Mesendoderm (in vitro differentiated cells): ENCODE data around the gene RAP1GAP2.

Experiments
- DNase-seq: peaks from one replicate; pipeline ENCODE4 v3.0.0; 2013
- H2AK5ac ChIP-seq: 2 replicates; pipeline ENCODE4 v1.6.1; 2013; ENCODE audit warnings: low read length, inconsistent platforms
- H2BK120ac ChIP-seq: 2 replicates; pipeline ENCODE4 v1.6.1; 2013; ENCODE audit warnings: low read depth, mild to moderate bottlenecking, low read length, moderate library complexity, mixed read lengths
- H2BK15ac ChIP-seq: replicated peaks from 2 replicates; pipeline ENCODE4 v1.6.1; 2013; ENCODE audit warnings: low read depth, mild to moderate bottlenecking, moderate library complexity
- H2BK5ac ChIP-seq: 2 replicates; pipeline ENCODE4 v1.6.1; 2013; ENCODE audit warnings: low read length, inconsistent platforms
- H3K18ac ChIP-seq: 2 replicates; pipeline ENCODE4 v1.6.1; 2013; ENCODE audit warnings: mild to moderate bottlenecking, low read length, mixed read lengths
- H3K23ac ChIP-seq: one replicate; pipeline ENCODE4 v1.6.1; 2013; ENCODE audit warnings: low read length
- H3K27ac ChIP-seq: 2 replicates; pipeline ENCODE4 v1.5.1; 2013; ENCODE audit warnings: low read depth, mild to moderate bottlenecking, inconsistent platforms, low read length, moderate library complexity
- H3K27me3 ChIP-seq: 2 replicates; pipeline ENCODE4 v1.6.1; 2013; ENCODE audit warnings: low read length, control low read depth, mild to moderate bottlenecking, inconsistent platforms; ENCODE audit not compliant: insufficient read depth, poor library complexity
- H3K36me3 ChIP-seq: 2 replicates; pipeline ENCODE4 v1.6.1; 2013; ENCODE audit warnings: low read length, inconsistent platforms; ENCODE audit not compliant: control insufficient read depth, insufficient read depth
- H3K4ac ChIP-seq: one replicate; pipeline ENCODE4 v1.6.1; 2013; ENCODE audit warnings: low read depth, mild to moderate bottlenecking, low read length, moderate library complexity
- H3K4me1 ChIP-seq: 2 replicates; pipeline ENCODE4 v1.6.1; 2013; ENCODE audit warnings: low read depth, low read length, inconsistent platforms; ENCODE audit not compliant: control insufficient read depth
- H3K4me2 ChIP-seq: 2 replicates; pipeline ENCODE4 v1.6.1; 2013; ENCODE audit warnings: low read length
- H3K4me3 ChIP-seq: 2 replicates; pipeline ENCODE4 v1.5.1; 2013; ENCODE audit warnings: mild to moderate bottlenecking, low read length
- H3K56ac ChIP-seq: one replicate; pipeline ENCODE4 v1.6.1; 2013; ENCODE audit warnings: low read length
- H3K79me1 ChIP-seq: 2 replicates; pipeline ENCODE4 v1.6.1; 2013; ENCODE audit warnings: low read length, inconsistent platforms
- H3K79me2 ChIP-seq: 2 replicates; pipeline ENCODE4 v1.6.1; 2013; ENCODE audit warnings: mild to moderate bottlenecking, low read length; ENCODE audit not compliant: control insufficient read depth, insufficient read depth
- H3K9ac ChIP-seq: 2 replicates; pipeline ENCODE4 v1.6.1; 2013; ENCODE audit warnings: low read length, inconsistent platforms
- H4K5ac ChIP-seq: one replicate; pipeline ENCODE4 v1.6.1; 2013; ENCODE audit warnings: low read length
- H4K8ac ChIP-seq: one replicate; pipeline ENCODE4 v1.6.1; 2013; ENCODE audit warnings: low read depth, mild to moderate bottlenecking, control low read depth, low read length, moderate library complexity
- WGBS: extraction: QIAGEN DNeasy Blood & Tissue Kit; methylation state at CpG from one replicate; pipeline ENCODE4 v1.1.7; 2013; ENCODE audit warnings: low lambda C conversion rate, missing lambda C conversion rate; ENCODE audit not compliant: insufficient coverage; ENCODE audit errors: extremely low coverage; 5-methylcytosine and 5-hydroxymethylcytosine counted together

RAP1GAP2 gene

DNA sequence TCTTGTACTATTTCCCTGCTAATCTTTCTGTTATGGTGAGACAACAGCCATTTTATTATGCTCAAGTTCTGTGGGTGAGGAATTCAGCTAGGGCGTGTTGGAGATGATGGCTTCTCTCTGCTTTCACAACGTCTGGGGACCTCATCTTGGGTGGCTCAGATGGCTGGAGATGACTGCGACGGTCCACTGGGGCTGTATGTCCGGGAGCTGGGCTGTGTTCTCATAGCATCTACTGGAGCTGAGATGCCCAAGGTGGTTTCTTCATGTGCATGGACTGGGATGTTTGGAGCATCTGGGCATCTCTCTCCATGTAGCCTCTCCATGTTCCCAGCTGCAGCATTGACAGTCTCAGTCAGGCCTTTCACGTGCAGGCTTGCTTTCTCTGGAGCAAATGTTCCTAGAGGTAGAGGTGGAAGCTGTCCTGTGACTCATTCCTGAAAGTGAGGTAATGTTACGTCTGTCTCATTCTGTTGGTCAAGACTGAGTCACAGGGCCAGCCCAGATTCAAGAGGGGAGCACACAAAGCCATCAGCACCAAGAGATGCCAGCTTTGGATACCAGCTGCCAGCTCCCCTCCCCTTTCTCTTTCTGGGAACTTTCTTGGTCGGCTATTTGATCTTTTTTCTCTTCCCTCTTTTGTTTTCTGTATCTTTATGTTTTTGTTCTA lies 96.2 kb downstream of the RAP1GAP2 start:
- Histone ChIP-seq H4K8ac (no peak overlapping the region), H3K18ac (peak overlapping the region; percentile 4), H3K4me2 (no peak overlapping the region), H2AK5ac (peak overlapping the region; percentile 67), H3K4ac (peak overlapping the region; percentile 36), H3K23ac (no peak overlapping the region), H3K56ac (peak overlapping the region; percentile 11), H2BK120ac (no peak overlapping the region), H4K5ac (no peak overlapping the region), H3K36me3 (no peaks in the 10 kb centered on the region), H3K79me1 (peaks cover 9% of the 10 kb centered on the region), H3K4me3 (no peak overlapping the region), H2BK15ac (no peak overlapping the region), H3K27me3 (no peaks in the 10 kb centered on the region), H3K27ac (peak overlapping the region; percentile 17), H3K4me1 (peaks cover 10% of the 10 kb centered on the region), H2BK5ac (no peak overlapping the region), H3K79me2 (peaks cover 33% of the 10 kb centered on the region), H3K9ac (no peak overlapping the region)
- WGBS = no CpG with 5 or more reads among the region's 8 CpGs
- peak; percentile 89 for DNase-seq

DNA sequence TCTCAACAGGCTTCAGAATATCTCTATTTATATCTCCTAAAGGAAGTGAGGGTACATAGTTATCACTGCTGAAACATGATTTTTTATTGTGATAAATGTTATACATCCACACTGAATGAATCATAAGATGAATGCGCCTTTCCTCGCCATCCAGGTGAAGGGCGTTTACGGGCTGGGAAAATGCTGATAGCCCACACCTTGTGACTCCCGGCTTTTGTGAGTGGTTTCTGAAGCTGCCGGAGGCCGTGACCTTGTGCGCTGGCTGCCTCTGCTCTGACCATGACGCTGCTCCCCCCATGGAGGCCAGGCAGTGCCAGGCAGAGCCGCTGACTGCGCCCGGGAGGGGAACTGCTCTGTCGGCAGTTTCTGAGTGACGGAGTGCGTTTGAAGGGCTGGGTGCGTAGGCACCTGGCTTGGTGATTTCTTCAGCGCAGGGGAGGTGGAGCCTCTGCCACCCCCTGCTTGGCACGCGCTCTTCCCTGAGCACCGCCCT lies 97.2 kb downstream of the RAP1GAP2 start:
- Histone ChIP-seq H3K4ac (no peak overlapping the region), H2BK5ac (no peak overlapping the region), H3K79me1 (peaks cover 9% of the 10 kb centered on the region), H4K8ac (no peak overlapping the region), H2BK15ac (no peak overlapping the region), H3K4me1 (peaks cover 10% of the 10 kb centered on the region), H4K5ac (no peak overlapping the region), H3K27me3 (no peaks in the 10 kb centered on the region), H3K27ac (no peak overlapping the region), H3K36me3 (no peaks in the 10 kb centered on the region), H3K23ac (no peak overlapping the region), H3K4me3 (no peak overlapping the region), H3K56ac (peak overlapping the region; percentile 34), H3K9ac (no peak overlapping the region), H2BK120ac (no peak overlapping the region), H3K18ac (no peak overlapping the region), H3K79me2 (peaks cover 34% of the 10 kb centered on the region), H3K4me2 (no peak overlapping the region), H2AK5ac (no peak overlapping the region)
- no CpG with 5 or more reads among the region's 20 CpGs for WGBS
- no peak for DNase-seq

DNA sequence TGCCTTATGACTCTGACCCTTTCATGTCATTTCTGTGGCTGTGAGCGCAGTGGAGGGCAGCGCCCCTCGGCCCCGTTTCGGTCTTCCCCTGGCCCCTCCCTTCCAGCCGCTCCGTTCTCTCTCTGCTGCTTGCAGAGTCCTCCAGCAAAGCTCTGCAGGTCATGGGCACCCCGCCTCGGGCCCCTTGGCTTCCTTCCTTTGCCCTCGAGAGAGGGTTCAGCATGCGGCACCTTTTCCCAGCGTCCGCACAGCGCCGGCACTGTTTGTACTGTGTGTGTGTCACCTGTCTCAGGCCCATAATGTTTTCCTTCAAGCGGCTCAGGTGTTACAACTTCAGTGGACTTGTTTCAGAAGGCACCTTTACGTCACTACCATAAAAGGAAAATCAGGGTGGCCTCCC lies 98.5 kb downstream of the RAP1GAP2 start:
- Histone ChIP-seq H3K18ac (no peak overlapping the region), H3K79me2 (peaks cover 27% of the 10 kb centered on the region), H3K27ac (no peak overlapping the region), H3K79me1 (peaks cover 10% of the 10 kb centered on the region), H2BK5ac (no peak overlapping the region), H3K4ac (no peak overlapping the region), H2AK5ac (no peak overlapping the region), H3K36me3 (no peaks in the 10 kb centered on the region), H3K4me3 (no peak overlapping the region), H3K4me1 (peaks cover 10% of the 10 kb centered on the region), H3K27me3 (no peaks in the 10 kb centered on the region), H4K8ac (no peak overlapping the region), H2BK15ac (no peak overlapping the region), H3K4me2 (no peak overlapping the region), H2BK120ac (no peak overlapping the region), H4K5ac (no peak overlapping the region), H3K23ac (no peak overlapping the region), H3K56ac (no peak overlapping the region), H3K9ac (no peak overlapping the region)
- DNase-seq = no peak
- WGBS = no CpG with 5 or more reads among the region's 17 CpGs

DNA sequence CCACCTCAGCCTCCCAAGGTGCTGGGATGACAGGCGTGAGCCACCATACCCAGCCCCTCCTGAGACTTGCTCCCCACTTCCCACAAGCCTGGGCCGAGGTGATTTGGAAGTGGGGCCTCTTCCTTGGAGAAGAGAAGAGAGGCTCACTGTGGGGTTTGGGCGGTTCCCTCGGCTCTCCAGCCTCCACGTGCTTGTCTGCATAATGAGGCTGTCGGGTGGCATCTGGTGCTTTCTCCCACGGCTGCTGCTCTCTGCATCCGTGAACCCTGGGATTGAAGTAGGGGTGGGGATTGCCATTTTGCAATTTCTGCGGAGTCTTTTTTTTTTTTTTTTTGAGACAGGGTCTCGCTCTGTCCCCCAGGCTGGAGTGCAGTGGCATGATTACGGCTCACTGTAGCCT lies 101.4 kb downstream of the RAP1GAP2 start:
- Histone ChIP-seq H3K79me2 (peaks cover 30% of the 10 kb centered on the region), H3K9ac (no peak overlapping the region), H3K56ac (no peak overlapping the region), H3K23ac (no peak overlapping the region), H2BK15ac (no peak overlapping the region), H4K5ac (no peak overlapping the region), H2BK5ac (no peak overlapping the region), H2BK120ac (no peak overlapping the region), H3K18ac (no peak overlapping the region), H3K79me1 (peaks cover 12% of the 10 kb centered on the region), H3K4me1 (peaks cover 1% of the 10 kb centered on the region), H2AK5ac (no peak overlapping the region), H3K27me3 (no peaks in the 10 kb centered on the region), H3K4ac (no peak overlapping the region), H4K8ac (no peak overlapping the region), H3K4me2 (no peak overlapping the region), H3K27ac (no peak overlapping the region), H3K36me3 (no peaks in the 10 kb centered on the region), H3K4me3 (no peak overlapping the region)
- no CpG with 5 or more reads among the region's 11 CpGs for WGBS
- no peak for DNase-seq

DNA sequence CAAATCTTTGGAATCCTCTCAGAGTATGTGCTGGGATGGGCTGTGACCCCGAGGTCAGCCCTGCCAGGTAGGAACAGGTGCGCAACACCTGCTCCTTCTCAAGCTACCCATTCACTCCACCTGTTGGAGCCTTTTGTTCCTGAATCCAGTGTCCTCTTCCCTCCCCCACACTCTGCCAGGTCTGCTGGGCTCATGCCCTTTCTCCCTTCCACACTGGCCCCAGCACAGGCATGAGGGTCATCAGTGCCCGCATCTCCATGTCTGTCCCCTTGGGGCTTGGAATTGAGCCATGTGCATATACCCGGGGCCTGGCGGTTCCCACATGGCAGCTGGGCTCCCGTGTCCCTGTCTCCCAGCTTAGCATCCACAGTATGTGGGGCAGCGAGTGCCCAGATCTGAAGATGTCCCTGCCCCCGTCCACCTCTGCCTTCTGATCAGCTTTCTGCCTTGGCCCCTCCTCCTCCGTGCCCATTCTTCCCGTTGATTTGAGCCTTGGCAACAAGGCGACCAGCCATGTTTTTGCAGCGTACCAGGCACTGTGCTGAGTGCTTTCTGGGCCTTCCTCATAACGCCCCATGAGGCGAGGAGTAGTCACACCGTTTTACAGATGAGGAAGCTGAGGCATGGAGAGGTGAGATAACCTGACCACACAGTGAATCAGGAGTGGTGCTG lies 102.2 kb downstream of the RAP1GAP2 start:
- H4K5ac ChIP-seq = no peak overlapping the region
- H3K27me3 ChIP-seq = no peaks in the 10 kb centered on the region
- H3K23ac ChIP-seq = no peak overlapping the region
- H3K4me2 ChIP-seq = no peak overlapping the region
- H3K4ac ChIP-seq = no peak overlapping the region
- peaks cover 17% of the 10 kb centered on the region for H3K79me1 ChIP-seq
- H3K4me1 ChIP-seq = peaks cover 2% of the 10 kb centered on the region
- H2AK5ac ChIP-seq = no peak overlapping the region
- H3K4me3 ChIP-seq = no peak overlapping the region
- no peak overlapping the region for H4K8ac ChIP-seq
- no peak overlapping the region for H3K27ac ChIP-seq
- H3K9ac ChIP-seq = no peak overlapping the region
- DNase-seq = no peak
- H2BK15ac ChIP-seq = no peak overlapping the region
- peaks cover 35% of the 10 kb centered on the region for H3K79me2 ChIP-seq
- H3K56ac ChIP-seq = no peak overlapping the region
- no peak overlapping the region for H2BK5ac ChIP-seq
- H2BK120ac ChIP-seq = no peak overlapping the region
- H3K18ac ChIP-seq = no peak overlapping the region
- no peaks in the 10 kb centered on the region for H3K36me3 ChIP-seq
- no CpG with 5 or more reads among the region's 15 CpGs for WGBS
